GF-D8 (cell line): ENCODE results near the gene GNPNAT1.
"Not testable (repeated sequence)": the region's sequence is repeated elsewhere in the genome, so short reads cannot be mapped to it uniquely, and the experiment has no call there.

Experiments used
- DNase-seq: peaks from one replicate; lab custom pipeline; 2025; lab: John Stamatoyannopoulos, UW

The GNPNAT1 gene

GRCh38 chr14:52790011-52790755 lies 1.2 kb downstream of the GNPNAT1 start:
- DNase-seq: no peak

GRCh38 chr14:52789118-52789517 lies 2.3 kb downstream of the GNPNAT1 start:
- DNase-seq: no peak

DNA sequence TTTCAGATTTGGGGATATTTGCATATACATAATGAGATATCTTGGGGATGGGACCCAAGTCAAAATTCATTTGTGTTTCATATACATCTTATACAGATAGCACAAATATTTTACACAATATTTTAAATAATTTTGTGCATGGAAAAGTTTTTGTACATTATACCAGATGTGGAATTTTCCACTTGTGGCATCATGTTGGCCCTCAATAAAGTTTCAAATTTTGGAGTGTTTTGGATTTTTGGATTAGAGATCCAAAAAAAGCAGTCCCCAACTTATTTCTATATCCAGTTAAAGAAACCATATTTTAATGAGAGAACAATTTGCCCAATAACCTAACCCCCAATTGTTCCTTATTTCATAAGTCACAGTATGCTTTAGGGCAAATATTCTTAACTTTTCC lies 4.5 kb downstream of the GNPNAT1 start:
- DNase-seq: no peak

DNA sequence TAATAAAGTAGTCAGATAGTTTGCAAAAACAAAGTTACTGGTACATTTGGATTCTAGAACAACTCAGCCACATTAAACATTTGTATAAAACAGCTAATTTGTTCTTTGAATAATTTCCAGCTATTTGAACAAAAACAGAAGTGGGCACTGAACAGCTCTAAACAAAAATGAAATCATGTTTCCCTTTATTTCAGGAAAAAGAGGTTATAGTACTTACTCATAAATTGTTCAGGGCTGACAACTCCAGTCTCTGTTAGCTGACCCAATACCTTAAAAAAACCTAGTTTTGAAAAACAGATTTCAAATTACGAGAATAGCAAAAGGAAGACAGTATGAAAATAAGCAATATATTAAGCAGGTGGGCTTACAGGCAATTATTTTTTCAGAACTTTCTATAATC lies 8.2 kb downstream of the GNPNAT1 start:
- no peak for DNase-seq

- DNase-seq: no peak
Measured at GRCh38 chr14:52781629-52782028, 9.8 kb downstream of the GNPNAT1 start.

DNA sequence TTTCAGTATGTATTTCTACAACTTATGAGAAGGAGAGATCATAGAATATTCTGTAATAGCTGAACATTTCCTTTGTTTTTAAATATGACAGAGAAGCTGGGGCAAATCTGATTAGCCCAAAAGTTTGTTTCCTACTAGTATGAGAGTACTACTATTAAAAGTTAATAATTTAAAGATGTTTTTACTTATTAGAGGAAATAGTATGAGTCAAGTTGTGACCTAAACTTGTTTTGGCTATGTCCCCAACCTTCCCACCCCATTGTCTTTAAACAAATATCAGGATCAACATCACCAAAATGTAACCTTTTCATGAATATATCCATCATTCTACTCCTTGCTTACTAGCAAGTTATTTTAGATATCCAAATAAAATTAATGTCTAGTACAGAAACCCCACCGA lies 10.5 kb downstream of the GNPNAT1 start:
- no peak for DNase-seq

GRCh38 chr14:52778702-52779101 lies 12.7 kb downstream of the GNPNAT1 start:
- no peak for DNase-seq

DNA sequence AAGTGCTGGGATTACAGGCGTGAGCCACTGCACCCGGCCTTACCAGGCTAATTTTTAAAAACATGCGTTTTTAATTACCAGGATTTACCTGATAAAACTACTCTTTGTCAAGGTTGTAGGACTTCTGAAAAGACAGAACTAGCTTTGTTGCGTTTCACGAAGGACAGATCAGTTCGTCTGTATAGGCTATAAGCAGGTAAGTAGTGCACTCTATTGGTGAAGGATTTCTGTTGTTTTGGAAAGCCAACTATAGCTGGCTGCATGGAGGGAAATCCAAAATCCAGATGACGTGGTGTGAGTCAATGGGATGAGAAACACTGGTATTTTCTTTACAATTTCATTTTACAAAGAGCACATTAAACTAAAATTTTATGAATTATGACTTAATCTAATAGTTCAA lies 14.6 kb downstream of the GNPNAT1 start:
- DNase-seq: no peak

DNA sequence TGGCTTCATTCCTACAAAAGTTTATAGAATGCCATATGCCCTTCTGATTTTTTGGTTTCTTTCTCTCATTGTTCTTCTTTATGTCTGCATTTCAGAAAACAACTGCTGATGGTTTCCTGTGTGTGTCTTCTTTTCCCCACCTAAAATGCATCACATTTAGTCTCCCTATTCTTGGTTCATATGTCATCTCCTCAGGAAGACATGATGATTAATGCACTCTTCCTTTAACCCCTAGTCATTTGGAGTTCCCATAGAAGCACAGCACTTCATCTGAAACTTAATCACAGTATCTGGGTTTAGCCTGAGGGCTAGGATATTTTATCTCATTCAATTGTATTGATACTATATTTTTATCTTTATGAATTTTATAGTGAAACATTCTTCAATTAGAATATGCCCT lies 21.5 kb downstream of the GNPNAT1 start:
- DNase-seq: no peak

DNA sequence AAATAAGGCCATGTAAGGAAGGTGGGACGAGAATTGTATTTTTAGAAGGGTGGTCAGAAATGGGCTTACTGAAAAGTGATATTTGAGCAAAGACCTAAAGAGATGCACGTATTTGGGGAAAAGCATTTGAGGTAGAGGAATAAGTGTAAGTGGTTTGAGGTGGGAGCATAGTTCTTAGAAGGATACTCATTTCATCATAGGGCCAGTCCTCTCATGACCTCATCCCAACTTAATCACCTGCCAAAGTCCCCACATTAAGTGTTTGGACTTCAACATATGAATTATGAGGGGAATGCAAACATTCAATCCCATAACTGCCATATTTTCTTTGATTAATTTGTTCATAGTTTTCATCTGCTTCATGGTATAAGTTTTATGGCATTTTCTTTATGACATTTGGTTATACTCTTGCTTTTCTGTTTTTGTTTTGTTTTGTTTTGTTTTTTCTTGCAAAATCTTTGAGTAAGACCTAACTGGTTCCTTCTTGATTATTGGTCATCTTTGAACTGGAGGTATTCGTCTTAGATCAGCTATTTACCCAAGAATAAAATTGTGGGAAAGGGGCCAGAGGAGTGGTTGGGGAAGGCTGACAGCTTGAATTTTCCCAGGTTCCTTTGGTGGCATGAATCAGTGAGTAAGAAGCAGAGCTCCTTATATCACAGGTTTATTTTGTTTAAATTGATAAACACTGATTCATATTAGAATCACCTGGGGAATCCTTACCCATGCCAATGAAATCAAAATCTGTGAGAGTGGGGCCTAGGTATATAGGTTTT lies 24.2 kb downstream of the GNPNAT1 start:
- no peak for DNase-seq

GRCh38 chr14:52762923-52763322 lies 28.5 kb downstream of the GNPNAT1 start:
- DNase-seq: not testable (repeated sequence)

DNA sequence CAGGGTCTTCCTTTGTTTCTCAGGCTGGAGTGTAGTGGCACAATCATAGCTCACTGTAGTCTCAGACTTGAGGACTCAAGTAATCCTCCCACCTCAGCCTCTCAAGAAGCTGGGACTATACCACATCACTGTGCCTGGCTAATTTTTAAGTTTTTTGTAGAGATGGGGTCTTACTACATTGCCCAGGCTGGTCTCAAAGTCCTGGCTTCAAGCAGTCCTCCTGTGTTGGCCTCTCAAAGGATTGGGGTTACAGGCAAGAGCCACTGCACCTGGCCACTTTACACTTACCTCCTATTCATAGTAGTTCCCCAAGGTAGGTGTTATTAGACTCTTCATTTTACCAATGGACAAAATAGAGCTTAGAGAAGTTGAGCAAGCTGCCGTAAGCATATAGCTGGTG lies 32.3 kb downstream of the GNPNAT1 start:
- no peak for DNase-seq

DNA sequence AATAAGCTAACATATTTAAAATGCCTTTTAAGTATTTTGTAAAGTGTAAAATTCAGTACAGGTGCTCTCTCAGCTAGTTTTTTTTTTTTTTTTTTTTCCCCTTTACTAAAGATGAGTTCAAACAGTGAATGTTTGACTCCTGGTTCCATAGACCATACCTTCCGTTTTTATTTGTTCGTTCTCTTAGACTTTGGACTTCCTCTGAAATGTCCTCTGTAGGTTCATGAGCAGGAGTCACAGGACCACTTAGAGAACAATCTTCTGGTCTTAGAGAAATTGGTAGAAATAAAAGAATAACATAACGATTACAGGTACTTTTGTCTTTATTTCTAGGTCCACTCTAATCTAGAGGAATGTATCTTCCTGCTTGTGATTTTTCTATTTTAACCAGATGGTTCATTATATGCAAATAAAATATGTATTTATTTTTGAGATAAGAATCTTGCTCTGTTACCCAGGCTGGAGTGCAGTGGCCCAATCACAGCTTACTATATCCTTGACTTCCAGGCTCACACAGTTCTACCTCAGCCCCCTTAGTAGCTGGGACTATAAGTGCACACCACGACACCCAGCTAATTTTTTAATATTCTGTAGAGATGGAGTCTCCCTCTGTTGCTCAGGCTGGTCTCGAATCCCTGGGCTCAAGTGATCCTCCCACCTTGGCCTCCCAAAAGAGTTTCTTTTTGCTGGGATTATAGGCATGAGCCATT lies 35.6 kb downstream of the GNPNAT1 start:
- DNase-seq: no peak

- DNase-seq: no peak
Measured at GRCh38 chr14:52748647-52749292, 42.6 kb downstream of the GNPNAT1 start.

- no peak for DNase-seq
Measured at GRCh38 chr14:52741865-52742264, 49.5 kb downstream of the GNPNAT1 start.

DNA sequence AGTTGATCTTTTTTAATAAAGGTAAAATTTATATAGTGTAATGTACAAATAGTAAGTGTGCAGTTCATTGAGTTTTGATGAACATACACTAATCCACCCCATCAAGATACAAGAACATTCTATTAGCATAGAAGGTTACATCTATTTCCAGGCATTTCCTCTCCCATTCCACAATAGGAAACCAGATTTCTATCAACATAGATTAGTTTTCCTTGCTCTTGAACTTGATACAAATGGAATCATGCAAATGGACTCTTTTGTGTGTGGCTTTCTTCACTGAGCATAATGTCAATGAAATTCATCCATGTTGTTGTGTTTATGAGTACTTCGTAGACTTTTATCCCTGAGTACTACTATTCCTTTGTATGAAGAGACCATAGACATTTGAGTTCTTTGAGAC lies 50.7 kb downstream of the GNPNAT1 start:
- DNase-seq: no peak

DNA sequence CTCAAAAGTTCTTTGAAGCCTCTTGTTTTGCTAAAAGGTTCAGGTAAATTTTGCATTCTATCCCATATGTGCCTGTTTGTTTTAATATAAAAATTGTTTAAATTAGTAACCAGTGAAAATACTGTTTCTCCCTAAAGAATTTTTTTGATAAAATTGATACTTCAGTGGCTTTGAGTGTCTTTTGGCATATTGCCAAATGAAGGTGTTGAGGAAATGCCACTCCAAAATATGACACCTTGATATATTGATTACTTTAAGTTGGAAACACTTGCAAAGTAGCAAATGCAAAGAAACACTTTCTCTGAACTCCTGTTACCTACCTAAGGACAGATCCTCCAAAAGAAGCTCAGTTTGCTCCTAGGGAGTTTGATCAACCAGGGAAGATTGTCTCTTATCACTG lies 53.0 kb downstream of the GNPNAT1 start:
- DNase-seq: no peak

- DNase-seq: no peak
Measured at GRCh38 chr14:52735921-52736489, 55.4 kb downstream of the GNPNAT1 start.

DNA sequence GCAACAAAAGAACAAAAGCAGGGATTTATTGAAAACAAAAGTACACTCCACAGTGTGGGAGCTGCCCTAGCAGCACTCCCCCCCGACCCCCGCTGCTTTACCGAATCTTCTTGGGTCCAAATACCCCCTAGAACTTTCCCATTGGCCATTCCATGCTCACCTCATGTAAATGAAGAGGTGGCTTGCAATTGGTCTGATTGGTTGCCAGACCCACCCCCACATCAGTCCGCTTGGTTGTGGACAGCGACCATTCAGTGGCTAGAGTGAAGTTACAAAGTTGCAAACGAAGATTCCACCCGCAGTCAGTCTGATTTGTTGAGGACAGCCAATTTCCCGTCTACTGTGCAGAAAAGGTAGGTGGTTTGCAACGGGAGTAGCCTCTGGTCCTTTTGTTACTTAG lies 57.6 kb downstream of the GNPNAT1 start:
- DNase-seq: no peak

DNA sequence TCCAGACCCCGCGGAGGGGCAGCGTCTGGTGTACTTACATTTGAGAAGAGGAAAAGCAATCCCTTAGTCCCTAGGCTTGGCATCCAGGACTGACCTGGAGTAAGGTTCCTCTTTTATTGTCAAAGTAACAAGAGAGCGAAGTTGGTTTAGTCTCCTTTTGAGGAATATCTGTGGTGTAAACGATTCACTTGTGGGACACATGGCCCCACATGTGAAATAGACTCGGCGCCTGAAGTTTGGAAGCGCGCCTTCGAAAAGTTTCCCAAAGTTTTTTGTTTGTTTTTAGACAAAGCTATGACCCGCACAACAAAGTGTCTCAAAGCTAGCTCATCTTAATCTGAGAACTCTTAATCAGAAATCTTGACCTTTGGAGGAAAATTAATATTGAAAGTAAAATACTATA lies 60.7 kb downstream of the GNPNAT1 start:
- peak; percentile 24 for DNase-seq

GRCh38 chr14:52729925-52730708 lies 61.3 kb downstream of the GNPNAT1 start, which contains the start of gene STYX:
STYX (plus strand) TSS chr14:52730166; CDS start chr14:52730475, 309 bp downstream.
- peak; percentile 85 for DNase-seq
